ENCODE results near the gene NRCAM. TPM values are rescaled to one million over a fixed set of nuclear protein-coding genes. Genes with fewer than 3 reads are reported as not detected.
"Not testable (repeated sequence)": the region's sequence is repeated elsewhere in the genome, so short reads cannot be mapped to it uniquely, and the experiment has no call there.

Gene NRCAM
- total RNA-seq, 1 donor from 2014 or later = 11.0 TPM

- DNase-seq (ENCODE audit: low read depth) = no peak
- TF ChIP-seq CTCF (conservative IDR thresholded peaks at IDR 0.05; ENCODE audit: low read depth, low read length) = no peak
- H3K4me3 ChIP-seq (ENCODE audit: low read depth, low read length) = no peak overlapping the region
These were observed 22.9 kb upstream of the NRCAM start for GRCh38 chr7:108479118-108479517.

GRCh38 chr7:108468246-108468645 lies 12.0 kb upstream of the NRCAM start:
- DNase-seq (ENCODE audit: low read depth) = no peak
- no peak overlapping the region for H3K4me3 ChIP-seq (ENCODE audit: low read depth, low read length)
- no peak for TF ChIP-seq CTCF (conservative IDR thresholded peaks at IDR 0.05; ENCODE audit: low read depth, low read length)

GRCh38 chr7:108467391-108467790 lies 11.2 kb upstream of the NRCAM start:
- no peak for DNase-seq (ENCODE audit: low read depth)
- H3K4me3 ChIP-seq (ENCODE audit: low read depth, low read length) = no peak overlapping the region
- TF ChIP-seq CTCF (conservative IDR thresholded peaks at IDR 0.05; ENCODE audit: low read depth, low read length) = no peak

GRCh38 chr7:108466322-108466721 lies 10.1 kb upstream of the NRCAM start:
- DNase-seq (ENCODE audit: low read depth); H3K4me3 ChIP-seq (ENCODE audit: low read depth, low read length): not testable (repeated sequence)

GRCh38 chr7:108464743-108465142 lies 8.5 kb upstream of the NRCAM start:
- no peak for TF ChIP-seq CTCF (conservative IDR thresholded peaks at IDR 0.05; ENCODE audit: low read depth, low read length)
- DNase-seq (ENCODE audit: low read depth) = no peak

GRCh38 chr7:108463613-108464012 lies 7.4 kb upstream of the NRCAM start:
- H3K4me3 ChIP-seq (ENCODE audit: low read depth, low read length) = no peak overlapping the region
- no peak for TF ChIP-seq CTCF (conservative IDR thresholded peaks at IDR 0.05; ENCODE audit: low read depth, low read length)
- no peak for DNase-seq (ENCODE audit: low read depth)

More at GRCh38 chr7:108464743-108465142, 8.5 kb upstream of the NRCAM start:
- H3K4me3 ChIP-seq (ENCODE audit: low read depth, low read length) = no peak overlapping the region

- no peak for TF ChIP-seq CTCF (conservative IDR thresholded peaks at IDR 0.05; ENCODE audit: low read depth, low read length)
- no peak overlapping the region for H3K4me3 ChIP-seq (ENCODE audit: low read depth, low read length)
- no peak for DNase-seq (ENCODE audit: low read depth)
These were observed 5.6 kb upstream of the NRCAM start for GRCh38 chr7:108461840-108462239.

GRCh38 chr7:108460964-108461363 lies 4.7 kb upstream of the NRCAM start:
- DNase-seq (ENCODE audit: low read depth) = no peak
- H3K4me3 ChIP-seq (ENCODE audit: low read depth, low read length) = no peak overlapping the region
- no peak for TF ChIP-seq CTCF (conservative IDR thresholded peaks at IDR 0.05; ENCODE audit: low read depth, low read length)

Data from epithelial cell of proximal tubule (primary cell).